HG02970 (cell line): ENCODE data around the gene MRPL27.

Source experiments
- ATAC-seq: cut with Tn5 transposase; IDR thresholded peaks from one replicate; pipeline ENCODE4 v1.9.1; 2021; ENCODE audit warnings: mild to moderate bottlenecking, moderate library complexity, moderate number of reproducible peaks; ENCODE audit not compliant: unreplicated experiment, low FRiP score

The MRPL27 gene

DNA sequence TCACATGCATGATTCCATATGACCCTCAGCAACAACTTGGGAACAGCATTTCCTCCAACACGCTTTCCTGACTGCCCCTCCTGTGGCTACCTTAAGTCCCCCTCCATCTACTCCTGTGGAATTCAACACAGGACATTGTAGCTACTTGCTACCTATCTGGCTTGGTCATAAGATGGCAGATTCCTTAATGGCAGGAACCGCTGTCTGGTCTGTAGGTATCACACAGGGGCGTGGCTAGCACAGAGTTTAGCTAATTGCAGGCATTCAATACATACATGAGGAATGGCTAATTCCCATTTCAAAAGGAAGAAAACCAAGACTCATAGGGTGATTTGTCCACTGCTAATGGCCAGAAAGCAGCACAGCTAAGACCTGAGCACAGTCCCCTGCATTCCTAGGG, 15.7 kb upstream of the MRPL27 start:
- ATAC-seq = no peak

- ATAC-seq = no peak
These were observed 13.5 kb upstream of the MRPL27 start for GRCh38 chr17:50386510-50386909.

GRCh38 chr17:50382931-50383330, 9.9 kb upstream of the MRPL27 start:
- no peak for ATAC-seq

DNA sequence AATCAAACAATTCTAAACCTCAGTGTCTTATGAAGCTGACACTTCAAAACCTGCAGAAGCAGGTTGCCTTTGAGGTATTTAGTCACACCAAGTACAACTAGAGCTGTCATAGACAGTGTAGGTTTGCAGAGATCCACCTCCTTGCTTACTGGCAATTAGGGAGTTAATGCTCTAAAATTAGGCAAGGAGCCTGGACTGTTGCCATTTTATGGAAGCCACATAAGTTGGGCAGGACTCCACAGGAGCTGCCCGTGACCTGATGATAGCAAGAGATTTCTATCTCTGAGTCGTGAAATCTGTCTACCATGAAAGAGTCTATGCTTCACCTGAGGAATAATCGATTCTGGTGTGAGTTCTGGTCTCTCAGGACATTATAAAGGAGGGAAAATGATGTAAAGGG, 8.9 kb upstream of the MRPL27 start:
- ATAC-seq = no peak

GRCh38 chr17:50381260-50381815, 8.4 kb upstream of the MRPL27 start:
- no peak for ATAC-seq

GRCh38 chr17:50380369-50381259, 7.6 kb upstream of the MRPL27 start:
- no peak for ATAC-seq

DNA sequence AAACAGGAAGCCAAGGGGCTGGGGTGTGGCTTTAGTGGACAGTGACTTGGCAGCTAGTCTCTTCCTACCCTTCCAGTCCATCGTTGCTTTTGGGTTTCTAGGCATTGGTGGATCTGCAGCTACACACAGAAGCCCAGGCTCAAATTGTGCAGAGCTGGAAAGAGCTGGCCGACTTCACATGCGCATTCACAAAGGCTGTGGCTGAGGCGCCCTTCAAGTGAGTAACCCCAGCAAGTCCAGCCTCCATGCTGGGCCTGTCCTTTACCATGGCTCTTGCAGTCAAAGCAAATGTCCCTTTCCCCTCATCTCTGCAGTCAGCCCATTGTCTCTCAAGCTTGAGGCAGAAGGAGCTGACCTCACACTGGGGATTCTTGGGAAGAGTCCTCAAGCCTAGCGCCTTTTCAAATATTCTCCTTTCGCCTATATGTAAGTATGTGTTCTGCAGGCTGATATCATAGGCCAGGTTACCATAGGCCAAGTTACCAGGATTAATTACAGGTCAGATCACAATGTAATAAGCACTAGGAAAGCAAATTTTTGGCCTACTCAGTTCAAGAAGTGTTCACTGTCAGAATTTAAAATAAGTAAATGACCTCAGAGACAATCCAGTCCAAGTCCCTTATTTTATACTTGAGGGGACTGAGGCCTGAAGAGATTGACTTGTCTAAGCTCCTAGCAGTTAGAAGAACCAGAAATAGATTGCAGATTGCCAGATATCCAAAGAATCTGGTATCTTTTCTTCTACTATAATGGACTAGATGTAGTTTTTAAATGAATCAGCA, 6.6 kb upstream of the MRPL27 start:
- ATAC-seq = no peak

- no peak for ATAC-seq
These were observed 3.0 kb upstream of the MRPL27 start for GRCh38 chr17:50375858-50376538.

GRCh38 chr17:50373705-50374104, 721 bp upstream of the MRPL27 start:
- ATAC-seq = no peak

GRCh38 chr17:50372222-50372757, 694 bp downstream of the MRPL27 start:
- no peak for ATAC-seq

DNA sequence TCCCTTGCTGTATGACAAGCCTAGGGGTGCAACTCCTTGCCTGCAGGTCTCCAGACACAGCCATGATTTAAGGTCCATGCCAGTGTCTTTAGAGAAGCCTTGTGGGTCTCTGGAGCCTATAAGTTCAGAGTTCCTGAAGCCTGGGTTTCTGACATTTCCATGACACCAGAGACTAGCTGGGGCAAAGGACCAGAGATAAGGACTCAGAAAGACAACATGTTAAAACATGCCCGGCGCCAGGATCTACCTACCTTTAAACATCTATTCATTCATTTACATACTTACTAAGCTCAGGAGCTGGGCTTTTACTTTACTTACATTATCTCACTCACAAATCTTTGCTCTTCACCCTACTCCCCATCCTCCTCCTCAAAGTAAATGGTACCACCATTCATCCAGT, 1.5 kb downstream of the MRPL27 start:
- ATAC-seq = no peak

DNA sequence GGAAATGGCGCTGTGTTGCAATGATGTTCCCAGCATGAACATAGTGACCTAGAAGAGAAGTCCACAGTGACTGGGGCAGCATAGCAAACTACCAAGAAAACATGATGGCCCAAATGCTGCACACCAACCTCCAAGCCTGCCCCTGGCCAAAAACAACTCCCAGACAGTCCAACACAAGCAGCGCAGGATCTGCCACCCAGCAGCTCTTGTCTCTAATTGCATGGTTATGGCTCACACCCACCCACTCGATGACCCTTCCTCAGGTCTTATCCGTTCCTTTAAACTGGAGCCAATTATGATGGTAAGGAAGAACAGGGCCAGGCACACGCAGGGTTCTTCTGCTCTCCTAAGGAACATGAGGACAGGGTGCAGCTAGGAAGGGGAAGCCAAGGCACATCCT, 2.9 kb downstream of the MRPL27 start:
- ATAC-seq = no peak

DNA sequence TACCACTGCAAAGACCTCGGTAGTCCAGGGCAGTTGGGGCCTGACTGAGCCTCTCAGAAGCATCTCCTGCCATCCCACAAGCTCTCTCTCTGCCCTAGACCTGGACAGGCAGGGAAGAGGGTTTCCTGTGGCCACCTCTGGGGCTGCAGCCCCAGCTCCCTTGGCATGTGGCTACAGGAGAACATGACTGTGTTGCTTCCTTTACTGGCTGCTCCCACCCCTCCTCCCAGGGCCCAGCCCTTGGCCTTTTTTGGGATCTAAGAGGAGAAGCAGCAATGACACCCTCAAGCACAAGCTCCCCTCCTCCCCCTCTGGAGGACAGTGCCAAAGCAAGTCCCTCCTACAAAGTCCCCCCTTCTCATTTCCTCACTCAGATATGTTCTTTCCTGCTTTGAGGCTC, 5.6 kb downstream of the MRPL27 start:
- ATAC-seq = no peak

DNA sequence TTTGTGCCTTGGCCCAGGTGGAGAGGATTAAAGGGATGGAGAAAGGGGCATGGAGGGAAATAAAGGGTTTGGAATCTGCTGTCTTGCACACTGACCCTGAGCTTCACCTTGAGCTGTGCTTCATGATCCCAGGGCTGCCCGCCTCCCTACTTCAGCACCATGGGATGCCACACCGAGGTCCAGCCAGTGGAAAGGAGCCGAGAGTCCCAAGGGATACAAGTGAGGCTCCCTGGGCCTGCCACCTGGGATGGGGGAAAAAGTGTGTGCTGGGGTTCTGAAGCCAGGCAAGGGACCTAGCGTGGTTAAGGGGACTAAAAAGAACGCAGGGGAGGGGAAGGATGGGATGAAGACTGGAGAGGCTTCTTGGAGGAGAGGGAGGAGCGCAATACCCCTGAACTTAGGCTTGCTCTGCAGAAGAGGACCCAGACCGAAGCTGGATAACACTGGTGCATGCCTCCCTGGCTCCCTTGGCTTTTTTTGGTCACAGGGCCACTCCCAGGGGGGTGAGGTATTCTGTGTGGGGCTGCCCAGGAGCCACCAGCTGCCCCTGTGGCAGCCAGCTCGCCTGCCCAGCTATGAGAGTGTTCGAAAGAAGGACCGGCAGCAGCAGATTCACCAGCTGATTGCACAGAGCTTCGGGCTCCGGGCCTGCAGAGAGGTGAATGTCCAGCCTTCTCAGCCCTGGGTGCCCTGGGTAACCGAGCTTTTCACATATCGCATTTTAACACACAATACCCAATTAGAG, 7.2 kb downstream of the MRPL27 start:
- no peak for ATAC-seq

- no peak for ATAC-seq
These were observed 7.8 kb downstream of the MRPL27 start for GRCh38 chr17:50365165-50365564.

- ATAC-seq = no peak
These were observed 8.3 kb downstream of the MRPL27 start for GRCh38 chr17:50364715-50365114.

DNA sequence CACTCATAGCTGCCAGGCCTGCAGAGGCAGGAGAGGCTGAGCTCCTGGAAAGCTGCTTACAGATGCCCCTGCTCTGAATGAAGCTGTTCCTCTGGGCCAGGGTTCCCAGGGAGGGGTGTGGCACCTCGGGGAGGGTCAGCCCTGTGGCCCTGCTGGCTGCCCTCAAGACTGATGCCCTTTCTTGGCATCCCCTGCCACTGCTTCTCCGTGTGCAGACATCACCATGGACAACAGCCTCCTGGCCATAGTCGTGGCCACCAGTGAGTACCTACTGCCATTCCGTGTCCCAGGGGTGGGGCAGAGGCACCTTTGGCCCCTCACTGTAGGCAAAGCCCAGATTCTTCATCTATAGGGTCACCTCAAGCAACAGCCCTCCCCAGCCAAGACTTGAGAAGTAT, 8.9 kb downstream of the MRPL27 start:
- ATAC-seq = no peak

DNA sequence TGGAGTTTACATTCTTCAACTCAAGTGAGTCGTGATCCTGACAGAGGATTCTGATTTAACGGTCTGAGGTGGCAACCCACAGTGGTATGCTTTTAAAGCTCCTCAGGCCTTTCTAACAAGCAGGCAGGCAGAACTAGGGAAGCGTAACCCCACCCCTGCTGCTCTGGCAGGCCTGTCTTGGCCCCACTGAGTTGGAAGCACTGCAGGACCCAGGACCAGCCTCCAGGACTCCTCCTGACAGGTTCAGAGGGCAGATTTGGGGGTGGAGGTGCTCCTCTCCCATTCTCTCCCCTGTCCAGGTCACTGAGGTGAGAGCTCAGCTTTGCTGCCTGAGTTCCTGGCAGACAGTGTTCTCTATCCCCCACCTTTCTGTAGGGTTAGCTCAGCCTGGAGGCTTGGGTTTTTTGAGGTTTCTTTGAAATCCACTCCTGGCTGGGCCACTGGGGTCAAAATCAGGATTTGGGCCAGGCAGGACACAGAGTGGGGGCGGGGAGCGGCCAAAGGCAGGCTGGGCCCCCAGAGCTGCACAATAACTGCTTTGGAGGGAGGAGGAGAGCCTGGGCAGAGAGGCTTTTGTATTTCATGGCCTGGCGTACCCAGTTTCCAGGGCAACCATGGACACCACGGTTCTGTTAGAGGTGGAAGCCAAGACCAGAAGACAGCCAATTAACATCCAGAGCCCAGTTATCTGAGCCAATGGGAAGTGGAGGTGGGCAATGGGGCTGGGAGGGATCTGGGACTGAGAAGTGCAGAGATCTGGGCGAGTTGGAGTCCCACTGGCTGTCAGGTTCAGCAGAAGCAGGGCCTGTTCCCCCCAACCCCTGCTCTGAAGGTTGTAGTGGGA, 9.5 kb downstream of the MRPL27 start:
- ATAC-seq = no peak

- no peak for ATAC-seq
These were observed 10.3 kb downstream of the MRPL27 start for GRCh38 chr17:50362661-50363060.
